Astrocyte (in vitro differentiated cells and primary cell): Measurements from ENCODE around the gene NXPH4. TPM values are rescaled to one million over a fixed set of nuclear protein-coding genes. Genes with fewer than 3 reads are reported as not detected.

Experiments
- DNase-seq: peaks from one replicate; pipeline ENCODE4 v3.0.0-alpha.2; 2010; ENCODE audit warnings: low read depth
- FAIRE-seq: peaks from 2 replicates; lab custom pipeline; 2011; peaks lifted over from hg19 to GRCh38; lab: Jason Lieb, UNC
- H2AFZ ChIP-seq: 2 replicates; pipeline ENCODE4 v1.6.0; 2012; ENCODE audit warnings: low read depth, low read length, inconsistent platforms
- H3K27ac ChIP-seq: 2 replicates; pipeline ENCODE4 v1.5.1; 2011; ENCODE audit warnings: low read depth, low read length, inconsistent platforms
- H3K27me3 ChIP-seq: 2 replicates; pipeline ENCODE4 v1.6.0; 2011; ENCODE audit warnings: low read length, inconsistent platforms; ENCODE audit not compliant: insufficient read depth
- H3K36me3 ChIP-seq: 2 replicates; pipeline ENCODE4 v1.5.1; 2011; ENCODE audit warnings: low read length, inconsistent platforms; ENCODE audit not compliant: insufficient read depth
- H3K4me1 ChIP-seq: 2 replicates; pipeline ENCODE4 v1.5.1; 2011; ENCODE audit warnings: low read length, inconsistent platforms; ENCODE audit not compliant: insufficient read depth
- H3K4me2 ChIP-seq: 2 replicates; pipeline ENCODE4 v1.6.0; 2012; ENCODE audit warnings: low read length, inconsistent platforms
- H3K4me3 ChIP-seq: 2 replicates; pipeline ENCODE4 v1.5.1; 2011; ENCODE audit warnings: low read depth, mild to moderate bottlenecking, low read length, inconsistent platforms; ENCODE audit not compliant: insufficient read depth
- H3K79me2 ChIP-seq: 2 replicates; pipeline ENCODE4 v1.6.0; 2012; ENCODE audit warnings: mild to moderate bottlenecking, low read length, inconsistent platforms; ENCODE audit not compliant: insufficient read depth
- H3K9ac ChIP-seq: 2 replicates; pipeline ENCODE4 v1.6.0; 2012; ENCODE audit warnings: mild to moderate bottlenecking, low read length, inconsistent platforms
- H3K9me3 ChIP-seq: 2 replicates; pipeline ENCODE4 v1.5.1; 2012; ENCODE audit warnings: low read depth, mild to moderate bottlenecking, low read length, inconsistent platforms; ENCODE audit not compliant: insufficient read depth
- H4K20me1 ChIP-seq: 2 replicates; pipeline ENCODE4 v1.6.0; 2012; ENCODE audit warnings: low read length, inconsistent platforms; ENCODE audit not compliant: insufficient read depth
- H3K27ac Mint-ChIP-seq: one replicate; pipeline ENCODE4 v1.8.0; 2021; ENCODE audit warnings: mild to moderate bottlenecking, mixed read lengths; ENCODE audit not compliant: unreplicated experiment
- H3K27me3 Mint-ChIP-seq: one replicate; pipeline ENCODE4 v1.8.0; 2021; ENCODE audit warnings: low read depth, mixed read lengths; ENCODE audit not compliant: unreplicated experiment
- H3K36me3 Mint-ChIP-seq: one replicate; pipeline ENCODE4 v1.8.0; 2021; ENCODE audit warnings: low read depth, mixed read lengths; ENCODE audit not compliant: unreplicated experiment
- H3K4me1 Mint-ChIP-seq: one replicate; pipeline ENCODE4 v1.8.0; 2021; ENCODE audit warnings: low read depth, mixed read lengths; ENCODE audit not compliant: unreplicated experiment
- H3K4me3 Mint-ChIP-seq: one replicate; pipeline ENCODE4 v1.8.0; 2021; ENCODE audit warnings: mild to moderate bottlenecking, moderate library complexity, mixed read lengths; ENCODE audit not compliant: unreplicated experiment
- H3K9me3 Mint-ChIP-seq: one replicate; pipeline ENCODE4 v1.8.0; 2021; ENCODE audit warnings: mild to moderate bottlenecking, mixed read lengths; ENCODE audit not compliant: unreplicated experiment
- CTCF ChIP-seq: IDR thresholded peaks from 2 replicates; pipeline ENCODE4 v1.5.1; 2011; ENCODE audit warnings: low read depth, mild to moderate bottlenecking, inconsistent platforms, low read length, moderate library complexity; ENCODE audit not compliant: insufficient read depth
- EZH2 ChIP-seq: IDR thresholded peaks from 2 replicates; pipeline ENCODE4 v1.6.1; 2012; ENCODE audit warnings: mild to moderate bottlenecking, low read length, inconsistent platforms; ENCODE audit not compliant: insufficient read depth
- total RNA-seq: library from RNA; stranded (reverse); gene quantifications from 2 replicates; pipeline ENCODE4 v1.2.1, GENCODE V29; 2021

Gene NXPH4
- total RNA-seq, 1 donor from 2014 or later = 14.5 TPM

GRCh38 chr12:57224278-57224972 lies 7.8 kb downstream of the NXPH4 start:
- Histone ChIP-seq H3K36me3 (no peaks in the 10 kb centered on the region), H3K4me2 (peak overlapping the region; percentile 19), H3K27me3 (peaks cover 54% of the 10 kb centered on the region), H3K27ac (no peak overlapping the region), H3K9me3 (no peaks in the 10 kb centered on the region), H2AFZ (no peak overlapping the region), H3K4me3 (no peak overlapping the region), H4K20me1 (peaks cover 13% of the 10 kb centered on the region), H3K9ac (no peak overlapping the region), H3K79me2 (no peaks in the 10 kb centered on the region), H3K4me1 (peaks cover 14% of the 10 kb centered on the region)
- FAIRE-seq = no peak
- Mint-ChIP-seq H3K9me3 (peaks cover 4% of the 10 kb centered on the region), H3K36me3 (peaks cover 6% of the 10 kb centered on the region), H3K27ac (no peak overlapping the region), H3K4me1 (peaks cover 24% of the 10 kb centered on the region), H3K27me3 (peaks cover 64% of the 10 kb centered on the region), H3K4me3 (peak overlapping the region; percentile 45)
- TF ChIP-seq EZH2 = peak; percentile 30
- TF ChIP-seq CTCF = no peak
- DNase-seq = no peak

GRCh38 chr12:57224973-57225679 lies 8.5 kb downstream of the NXPH4 start:
- Histone ChIP-seq H3K36me3 (no peaks in the 10 kb centered on the region), H3K27ac (no peak overlapping the region), H3K79me2 (peaks cover 7% of the 10 kb centered on the region), H3K9me3 (no peaks in the 10 kb centered on the region), H3K27me3 (peaks cover 48% of the 10 kb centered on the region), H3K4me1 (peaks cover 14% of the 10 kb centered on the region), H3K4me2 (peak overlapping the region; percentile 19), H2AFZ (no peak overlapping the region), H4K20me1 (peaks cover 14% of the 10 kb centered on the region), H3K4me3 (no peak overlapping the region), H3K9ac (no peak overlapping the region)
- peaks cover 59% of the 10 kb centered on the region for H3K27me3 Mint-ChIP-seq
- FAIRE-seq (no peak), DNase-seq (no peak)
- no peak overlapping the region for H3K4me3 Mint-ChIP-seq
- H3K27ac Mint-ChIP-seq = no peak overlapping the region
- H3K36me3 Mint-ChIP-seq = peaks cover 4% of the 10 kb centered on the region
- H3K4me1 Mint-ChIP-seq = peaks cover 21% of the 10 kb centered on the region
- TF ChIP-seq CTCF = peak; percentile 23
- peak; percentile 36 for TF ChIP-seq EZH2
- peaks cover 4% of the 10 kb centered on the region for H3K9me3 Mint-ChIP-seq
